HG03521 (cell line): ENCODE measurements around the gene EXOC6.

Experiments used
- ATAC-seq: cut with Tn5 transposase; IDR thresholded peaks from one replicate; pipeline ENCODE4 v1.9.1; 2021; ENCODE audit warnings: mild to moderate bottlenecking, moderate library complexity; ENCODE audit not compliant: unreplicated experiment

The EXOC6 gene

GRCh38 chr10:92848441-92849233, at the start of gene EXOC6:
EXOC6 (plus strand) TSS chr10:92848520; CDS start chr10:92848534, 14 bp downstream.
- peak; percentile 79 for ATAC-seq

GRCh38 chr10:92799568-92799967, 48.8 kb upstream of the EXOC6 start:
- ATAC-seq = no peak

GRCh38 chr10:92800134-92800733, 48.1 kb upstream of the EXOC6 start:
- no peak for ATAC-seq

- no peak for ATAC-seq
Measured at GRCh38 chr10:92801978-92802872, 46.1 kb upstream of the EXOC6 start.

- ATAC-seq = no peak
Measured at GRCh38 chr10:92809840-92810239, 38.5 kb upstream of the EXOC6 start.

GRCh38 chr10:92810934-92811532, 37.3 kb upstream of the EXOC6 start:
- no peak for ATAC-seq

GRCh38 chr10:92811986-92812385, 36.3 kb upstream of the EXOC6 start:
- ATAC-seq = no peak

- no peak for ATAC-seq
Measured at GRCh38 chr10:92813979-92814378, 34.3 kb upstream of the EXOC6 start.

GRCh38 chr10:92814790-92815189, 33.5 kb upstream of the EXOC6 start:
- no peak for ATAC-seq

GRCh38 chr10:92816091-92816531, 32.2 kb upstream of the EXOC6 start:
- ATAC-seq = no peak

GRCh38 chr10:92822060-92822634, 26.2 kb upstream of the EXOC6 start:
- ATAC-seq = no peak

- ATAC-seq = no peak
Measured at GRCh38 chr10:92822964-92823363, 25.4 kb upstream of the EXOC6 start.

- ATAC-seq = no peak
Measured at GRCh38 chr10:92826061-92826460, 22.3 kb upstream of the EXOC6 start.

GRCh38 chr10:92826504-92826903, 21.8 kb upstream of the EXOC6 start:
- no peak for ATAC-seq

- no peak for ATAC-seq
Measured at GRCh38 chr10:92829042-92829785, 19.1 kb upstream of the EXOC6 start.

- ATAC-seq = no peak
Measured at GRCh38 chr10:92829786-92830377, 18.4 kb upstream of the EXOC6 start.

- ATAC-seq = no peak
Measured at GRCh38 chr10:92830478-92831389, 17.6 kb upstream of the EXOC6 start.

- no peak for ATAC-seq
Measured at GRCh38 chr10:92832121-92832520, 16.2 kb upstream of the EXOC6 start.
